Hindlimb muscle (tissue), 1 donor: ENCODE data around the gene ACVR2A. TPM values are rescaled to one million over a fixed set of nuclear protein-coding genes. Genes with fewer than 3 reads are reported as not detected.

Experiments used
- DNase-seq: peaks from one replicate; pipeline ENCODE4 v3.0.0-alpha.2; 2013
- polyA plus RNA-seq: library from polyadenylated mRNA; unstranded; fragments of 120-200 nt; gene quantifications from one replicate; pipeline ENCODE4 v1.2.1, GENCODE V29; 2013; ENCODE audit not compliant: insufficient read length

ACVR2A gene
- polyA plus RNA-seq, 1 donor: 27.6 TPM

DNA sequence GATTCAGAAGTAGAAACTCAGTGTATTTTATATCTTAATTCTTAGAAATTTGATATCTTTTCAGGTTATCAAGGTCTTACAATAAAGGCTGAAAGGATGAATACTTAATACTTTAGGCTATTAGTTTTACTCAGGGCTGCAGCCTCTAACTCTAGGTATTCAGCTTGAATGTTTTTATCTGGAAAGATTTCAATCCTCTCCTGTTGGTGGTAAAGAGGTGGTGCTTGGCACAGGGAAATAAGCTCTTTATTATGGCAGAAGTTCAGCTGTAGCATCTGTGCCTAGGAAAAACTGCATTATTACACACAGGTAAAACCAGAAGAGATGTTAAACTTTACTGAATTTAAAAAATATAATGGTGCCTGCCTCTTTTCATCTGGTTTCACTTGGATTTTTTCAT is 11.1 kb downstream of the ACVR2A start:
- no peak for DNase-seq

DNA sequence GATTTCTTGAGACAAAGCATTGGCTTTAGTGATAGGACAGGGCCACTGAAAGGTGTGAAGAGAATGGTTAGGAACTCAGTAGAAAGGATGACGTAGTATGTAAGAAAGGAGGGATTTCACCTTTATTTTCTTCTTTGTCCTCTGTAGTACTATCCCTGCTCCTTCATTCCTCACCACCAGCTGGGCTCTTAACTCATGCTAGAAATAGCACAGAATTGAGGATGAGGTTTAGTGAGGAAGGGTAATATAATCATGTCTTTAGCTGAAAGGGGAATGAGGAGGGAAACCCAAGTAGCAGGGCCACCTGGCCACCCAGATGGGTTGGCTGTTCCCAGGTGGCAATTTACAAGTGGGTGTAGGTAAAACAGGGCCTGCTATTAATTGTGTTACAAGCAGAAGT is 15.2 kb downstream of the ACVR2A start:
- no peak for DNase-seq

DNA sequence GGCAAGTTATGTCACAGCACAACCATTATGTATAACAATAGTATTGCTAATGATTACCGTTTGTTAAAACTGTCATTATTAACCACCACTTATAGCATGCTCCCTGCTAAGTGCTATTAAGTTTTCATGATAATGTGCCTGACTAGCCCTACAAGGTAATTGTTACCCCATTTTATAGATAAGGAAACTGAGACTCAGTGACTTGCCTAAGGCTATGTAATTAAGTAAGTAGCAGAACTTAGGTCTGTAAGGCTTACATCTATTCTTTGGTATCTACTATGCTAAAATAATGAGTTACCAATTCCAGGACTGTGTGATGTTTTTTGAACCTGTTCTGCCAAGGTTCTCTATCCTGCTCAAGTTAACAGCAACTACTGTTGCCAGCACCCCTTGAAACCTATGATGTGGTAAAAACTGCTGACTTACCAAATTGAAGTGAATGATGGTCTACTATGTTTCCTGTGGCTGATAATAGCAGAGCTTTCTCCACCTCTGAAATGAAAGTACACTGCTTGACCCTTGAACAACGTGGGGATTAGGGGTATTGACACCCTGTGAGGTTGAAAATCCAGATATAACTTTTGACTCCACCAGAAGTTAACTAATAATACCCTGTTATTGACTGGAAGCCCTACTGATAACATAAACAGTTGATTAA is 18.2 kb downstream of the ACVR2A start:
- DNase-seq: no peak

- DNase-seq: no peak
These were observed 19.0 kb downstream of the ACVR2A start for GRCh38 chr2:147863835-147864234.

DNA sequence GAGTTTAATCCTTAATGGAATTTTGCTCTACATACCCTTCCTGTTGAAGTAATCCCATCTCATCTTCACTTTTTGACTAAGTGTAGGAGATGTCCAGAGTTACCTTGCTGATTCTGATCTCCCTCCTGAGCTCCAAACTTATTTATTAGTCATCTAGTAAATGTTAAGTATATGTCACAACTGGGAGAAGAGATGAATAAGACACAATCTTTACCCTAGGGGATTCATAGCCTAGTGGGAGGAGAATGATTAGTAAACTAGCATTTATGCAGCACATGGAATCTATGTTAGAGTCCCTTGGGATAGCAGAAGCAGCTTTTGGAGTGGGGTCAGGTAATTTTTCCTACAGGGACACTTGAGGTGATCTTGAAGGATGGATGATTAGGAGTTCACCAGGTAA is 20.7 kb downstream of the ACVR2A start:
- DNase-seq: no peak

GRCh38 chr2:147867050-147867449 is 22.2 kb downstream of the ACVR2A start:
- DNase-seq: no peak

- DNase-seq: no peak
These were observed 25.1 kb downstream of the ACVR2A start for GRCh38 chr2:147869934-147870333.

DNA sequence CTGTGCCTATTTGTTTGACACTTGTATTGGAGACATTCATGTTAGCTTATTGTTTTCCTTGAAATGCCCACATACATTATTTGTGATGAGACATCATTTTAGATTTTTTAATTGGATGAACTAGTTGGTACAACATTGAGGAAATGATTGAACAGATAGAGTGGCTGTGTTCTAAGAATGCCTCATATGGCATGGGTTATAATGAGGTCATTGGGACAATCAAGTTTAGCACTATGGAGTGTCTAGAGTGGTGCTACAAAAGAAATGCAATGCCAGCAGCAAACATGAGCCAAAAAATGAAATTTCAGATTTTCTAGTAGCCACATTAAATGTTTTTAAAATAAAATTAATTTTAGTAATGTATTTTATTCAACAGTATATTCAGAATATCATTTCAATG is 28.1 kb downstream of the ACVR2A start:
- no peak for DNase-seq

GRCh38 chr2:147873859-147874483 is 29.1 kb downstream of the ACVR2A start:
- DNase-seq: no peak

- DNase-seq: no peak
These were observed 35.0 kb downstream of the ACVR2A start for GRCh38 chr2:147879846-147880245.

DNA sequence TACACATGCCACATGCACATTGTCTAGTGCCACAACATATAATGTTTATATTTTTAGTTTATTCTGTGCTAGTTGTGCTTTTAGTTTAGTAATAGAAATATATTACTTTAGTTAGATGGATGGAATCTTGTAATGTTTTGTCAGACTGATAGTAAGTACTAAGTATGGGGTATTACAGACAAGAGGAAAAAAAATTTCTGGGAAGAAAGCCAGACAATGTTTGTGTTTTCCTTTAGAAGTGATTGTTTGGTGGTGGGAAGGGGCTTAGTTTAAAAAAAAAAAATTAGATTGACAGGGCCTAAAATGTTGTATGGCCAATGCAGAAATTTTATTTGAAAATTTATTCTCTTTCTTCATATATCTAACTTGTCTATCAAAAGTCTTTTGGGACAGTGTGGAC is 37.8 kb downstream of the ACVR2A start:
- DNase-seq: no peak

DNA sequence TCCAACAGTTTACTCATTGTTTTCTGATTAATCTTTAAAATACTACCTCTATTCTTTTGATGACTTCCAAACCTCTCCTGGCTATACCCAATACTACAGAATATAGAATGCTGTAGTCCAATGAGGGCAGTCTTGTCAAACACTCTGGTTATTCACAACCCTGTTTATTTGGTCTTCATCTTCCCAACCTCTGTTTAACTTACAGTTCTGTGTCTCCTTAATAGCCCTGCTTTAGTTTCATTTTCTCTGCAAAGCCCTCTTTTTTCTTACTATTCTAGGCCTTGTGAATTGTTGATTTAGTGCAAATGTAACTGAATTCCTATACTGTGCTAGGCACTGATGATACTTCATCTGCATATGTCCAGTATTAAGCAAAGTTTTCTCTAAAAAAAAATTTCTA is 40.0 kb downstream of the ACVR2A start:
- no peak for DNase-seq

DNA sequence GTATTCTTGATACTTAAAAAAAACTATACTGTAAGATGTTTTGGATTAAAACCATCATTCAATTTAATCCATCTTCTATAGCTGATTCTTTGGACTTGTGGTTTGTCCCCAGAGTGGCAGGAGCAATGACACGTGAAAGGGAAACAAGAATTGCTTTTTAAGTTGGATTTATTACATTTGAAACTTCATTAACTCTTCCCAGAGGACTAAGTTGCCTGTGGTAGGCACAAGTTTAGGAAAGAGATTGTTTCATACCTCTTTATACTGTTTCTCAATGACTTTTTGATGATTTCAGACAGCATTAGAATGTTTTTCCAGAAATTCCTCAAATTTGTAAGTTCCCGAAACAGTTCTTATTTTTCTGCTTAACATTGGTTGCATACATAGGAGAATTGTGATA is 41.3 kb downstream of the ACVR2A start:
- DNase-seq: no peak

DNA sequence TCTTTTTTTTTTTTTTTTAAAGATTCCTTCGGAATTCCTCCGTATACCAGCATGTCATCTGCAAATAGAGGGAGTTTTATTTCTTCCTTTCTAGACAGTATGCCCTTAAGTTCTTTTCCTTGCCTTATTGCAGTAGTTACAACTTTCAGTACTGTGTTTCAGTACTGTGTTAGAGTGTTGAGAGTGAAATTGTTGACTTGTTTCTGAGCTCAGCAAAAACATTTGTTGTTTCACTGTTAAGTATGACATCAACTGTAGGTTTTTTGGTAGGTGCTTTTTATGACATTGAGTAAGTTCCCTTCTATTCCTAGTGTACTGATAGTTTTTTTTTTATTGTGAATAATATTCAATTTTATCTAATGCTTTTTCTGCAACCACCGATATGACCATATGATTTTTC is 43.9 kb downstream of the ACVR2A start:
- DNase-seq: no peak

DNA sequence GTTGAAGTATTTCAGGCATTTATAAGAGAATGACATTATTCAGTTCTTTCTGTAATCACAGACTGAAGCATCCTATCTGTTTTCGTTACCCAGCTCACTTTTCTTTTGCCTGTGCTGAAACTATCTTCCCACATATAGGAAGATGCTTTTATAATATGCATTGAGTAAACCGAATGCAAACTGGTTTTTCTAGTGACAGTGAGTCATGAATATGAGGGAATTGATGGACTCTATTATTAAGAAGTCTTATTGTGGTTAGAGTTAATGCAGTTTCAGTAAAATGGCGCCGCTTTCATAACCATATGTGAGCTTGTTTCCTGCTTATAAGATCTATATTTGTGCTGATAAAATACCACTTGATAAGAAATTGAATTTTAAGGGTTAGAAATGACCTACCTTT is 59.2 kb downstream of the ACVR2A start:
- no peak for DNase-seq

DNA sequence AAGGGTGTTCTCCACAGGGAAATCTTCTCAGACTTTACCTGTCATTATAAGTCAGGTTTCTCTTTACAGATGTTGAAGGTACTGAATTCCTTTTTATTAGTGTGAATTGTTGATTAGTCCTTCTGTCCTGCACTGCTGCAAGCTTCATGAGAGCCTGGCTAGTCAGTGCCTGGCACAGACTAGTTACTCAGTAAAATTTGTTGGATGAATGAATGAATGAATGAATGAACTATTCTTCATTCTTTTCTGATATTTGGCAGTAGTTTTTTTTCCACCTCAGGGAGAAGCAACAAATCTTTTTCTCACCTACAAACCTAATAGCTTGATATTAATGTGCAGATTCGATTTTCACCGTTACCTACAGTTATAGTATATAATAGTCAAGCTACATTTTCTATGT is 64.3 kb downstream of the ACVR2A start:
- no peak for DNase-seq

DNA sequence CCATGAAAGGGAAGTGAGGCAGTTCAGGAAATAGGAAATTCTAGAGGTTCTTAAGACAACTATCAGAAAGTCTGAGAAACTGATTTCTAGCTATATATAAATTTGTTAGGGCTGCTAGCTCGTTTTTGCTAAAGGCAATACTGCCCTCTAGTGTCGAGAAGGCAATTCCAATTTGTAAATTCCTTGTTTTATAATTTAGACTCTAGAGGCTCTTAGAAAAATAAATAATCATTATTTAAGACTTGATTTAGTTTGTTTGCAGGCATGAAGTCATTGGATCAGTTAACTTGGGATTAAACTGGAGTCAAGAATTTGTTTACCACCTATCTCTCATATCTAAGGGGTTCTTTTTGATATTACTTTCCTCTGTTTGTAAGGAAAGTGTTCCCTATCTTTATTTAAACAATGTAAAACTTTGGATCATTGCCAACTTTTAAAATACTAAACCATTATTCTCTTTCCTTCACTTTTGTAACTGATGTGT is 66.2 kb downstream of the ACVR2A start:
- DNase-seq: peak; percentile 72

- DNase-seq: no peak
These were observed 69.1 kb downstream of the ACVR2A start for GRCh38 chr2:147913701-147914480.

DNA sequence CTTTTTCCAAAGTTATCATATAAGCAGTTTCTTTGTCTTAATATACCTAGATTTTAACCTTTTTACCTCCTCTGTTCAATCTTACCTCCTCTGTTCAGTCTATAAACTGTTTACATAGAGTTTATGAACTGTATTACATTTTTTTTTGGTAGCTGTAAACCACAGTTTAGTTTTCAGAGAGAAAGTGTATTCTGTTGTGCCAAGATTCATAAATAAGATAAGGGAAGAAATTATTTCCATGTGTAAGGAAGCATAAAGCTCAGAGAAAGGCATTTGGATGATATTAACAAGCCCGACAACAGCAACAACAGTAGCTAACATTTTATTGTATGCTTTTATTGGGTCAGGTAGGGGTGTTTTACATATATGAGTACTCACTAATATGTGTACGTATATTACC is 71.2 kb downstream of the ACVR2A start:
- DNase-seq: no peak

- DNase-seq: no peak
These were observed 71.9 kb downstream of the ACVR2A start for GRCh38 chr2:147916723-147917122.

DNA sequence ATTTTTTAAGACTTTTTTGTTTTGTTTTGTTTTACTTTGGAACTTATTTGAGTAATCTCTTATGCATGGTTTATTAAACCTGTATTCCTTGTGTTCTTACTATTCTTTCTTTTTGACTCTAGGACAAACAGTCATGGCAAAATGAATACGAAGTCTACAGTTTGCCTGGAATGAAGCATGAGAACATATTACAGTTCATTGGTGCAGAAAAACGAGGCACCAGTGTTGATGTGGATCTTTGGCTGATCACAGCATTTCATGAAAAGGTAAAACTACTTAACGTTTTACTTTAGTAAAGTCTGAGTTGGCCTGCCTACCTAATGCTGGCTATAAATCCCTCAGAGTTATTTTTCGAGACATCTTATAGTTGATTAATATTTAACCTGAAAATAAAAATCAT is 72.3 kb downstream of the ACVR2A start:
- DNase-seq: no peak

DNA sequence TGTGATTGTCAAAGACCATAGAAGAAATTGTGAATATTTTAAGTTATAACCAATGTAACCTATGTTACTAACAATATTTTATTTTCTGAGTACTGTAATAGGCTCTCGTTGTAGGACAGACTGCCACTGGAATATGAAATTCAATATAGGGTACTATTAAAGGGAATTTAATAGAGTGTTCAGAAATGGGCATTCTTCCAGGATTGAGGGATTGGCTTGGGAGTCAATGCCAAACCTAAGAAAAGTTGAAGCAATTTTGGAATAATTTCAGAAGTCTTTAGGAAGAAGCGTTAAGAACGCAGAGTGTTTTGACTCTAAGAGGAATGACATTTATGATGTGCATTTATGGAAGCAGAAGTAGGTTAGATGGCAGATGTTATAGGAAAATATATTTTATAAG is 79.0 kb downstream of the ACVR2A start:
- DNase-seq: no peak

DNA sequence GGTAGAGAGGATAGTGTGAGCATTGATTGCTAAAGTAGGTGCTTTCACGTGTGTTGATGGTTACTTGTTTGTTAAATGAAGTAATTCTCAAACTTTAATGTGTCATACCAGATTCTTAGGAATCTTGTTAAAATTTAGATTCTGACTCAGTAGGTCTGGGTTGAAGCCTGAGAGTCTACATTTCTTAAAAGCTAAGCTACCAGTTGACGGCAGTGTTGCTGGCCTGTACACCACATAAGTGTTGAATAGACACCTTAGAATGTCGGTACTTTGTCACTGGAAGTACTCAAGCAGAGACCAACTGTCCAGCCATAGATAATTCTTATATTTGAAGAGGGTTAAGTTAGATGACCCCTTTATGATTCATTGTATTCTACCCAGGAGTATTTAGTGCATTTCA is 79.8 kb downstream of the ACVR2A start:
- DNase-seq: no peak

- no peak for DNase-seq
These were observed 81.1 kb downstream of the ACVR2A start for GRCh38 chr2:147925886-147926285.
